H1 (cell line): ENCODE results near the gene NMNAT3. TPM values are rescaled to one million over a fixed set of nuclear protein-coding genes. Genes with fewer than 3 reads are reported as not detected.

Source experiments
- CTCF ChIA-PET: fragments of 300-600 bp; sonication (Branson Sonifier 250); formaldehyde crosslinking; loops from one replicate; lab custom pipeline; 2021; ENCODE audit not compliant: partially characterized antibody; lab: Charles Lee
- POLR2A ChIA-PET: fragments of 300-600 bp; sonication (Branson Sonifier 250); formaldehyde crosslinking; loops from one replicate; lab custom pipeline; 2021; ENCODE audit warnings: inconsistent platforms; ENCODE audit not compliant: partially characterized antibody; lab: Charles Lee
- DNase-seq, 2 experiments: peaks; one replicate each; pipeline versions ENCODE4 v3.0.0 to v3.0.0-alpha.2; 2010 to 2022; ENCODE audit warnings: low spot score in 2 of 2, low read depth in 1 of 2, mixed read lengths in 1 of 2
- FAIRE-seq: peaks from 2 replicates; lab custom pipeline; 2011; peaks lifted over from hg19 to GRCh38; lab: Jason Lieb, UNC
- H2AFZ ChIP-seq: 2 replicates; pipeline ENCODE4 v1.8.1; 2012; ENCODE audit warnings: low read length, inconsistent platforms
- H2AK5ac ChIP-seq: 2 replicates; pipeline ENCODE4 v1.6.1; 2013; ENCODE audit warnings: low read depth, low read length
- H2BK120ac ChIP-seq: replicated peaks from 2 replicates; pipeline ENCODE3; 2013; ENCODE audit warnings: low read depth, low read length, inconsistent platforms
- H2BK12ac ChIP-seq: 2 replicates; pipeline ENCODE4 v1.6.1; 2013; ENCODE audit warnings: low read depth, low read length
- H2BK15ac ChIP-seq: 2 replicates; pipeline ENCODE4 v1.6.1; 2013; ENCODE audit warnings: low read length
- H2BK20ac ChIP-seq: 2 replicates; pipeline ENCODE4 v1.6.1; 2013; ENCODE audit warnings: low read length
- H2BK5ac ChIP-seq: 2 replicates; pipeline ENCODE4 v1.6.1; 2013; ENCODE audit warnings: low read depth, low read length
- H3K14ac ChIP-seq: 2 replicates; pipeline ENCODE4 v1.6.1; 2013; ENCODE audit warnings: inconsistent platforms; ENCODE audit not compliant: insufficient read length
- H3K18ac ChIP-seq: 2 replicates; pipeline ENCODE4 v1.6.1; 2013; ENCODE audit warnings: low read length; ENCODE audit errors: extremely low read depth
- H3K23ac ChIP-seq: 2 replicates; pipeline ENCODE4 v1.6.1; 2013; ENCODE audit warnings: inconsistent platforms; ENCODE audit not compliant: insufficient read length
- H3K23me2 ChIP-seq: 2 replicates; pipeline ENCODE4 v1.6.1; 2013; ENCODE audit warnings: low read depth, low read length
- H3K27ac ChIP-seq: 2 replicates; pipeline ENCODE4 v1.6.1; 2011; ENCODE audit warnings: low read depth, low read length, inconsistent platforms
- H3K27me3 ChIP-seq, 4 experiments: replicated peaks in 1 of 4; 1 replicate in 1 of 4; 2 replicates in 3 of 4; pipeline versions ENCODE4 v1.6.1 to v1.8.1; 2011 to 2013; ENCODE audit warnings: low read length in 3 of 4, mild to moderate bottlenecking in 3 of 4, inconsistent platforms in 2 of 4, mixed read lengths in 2 of 4, moderate library complexity in 1 of 4; ENCODE audit not compliant: control insufficient read depth in 3 of 4, insufficient read depth in 3 of 4; ENCODE audit errors: extremely low read depth in 1 of 4
- H3K36me3 ChIP-seq, 4 experiments: 2 replicates each; pipeline versions ENCODE4 v1.6.1 to v1.8.1; 2011 to 2013; ENCODE audit warnings: mild to moderate bottlenecking in 4 of 4, low read length in 3 of 4, moderate library complexity in 2 of 4, control low read depth in 1 of 4, inconsistent platforms in 1 of 4; ENCODE audit not compliant: insufficient read depth in 4 of 4, control insufficient read depth in 2 of 4
- H3K4ac ChIP-seq: replicated peaks from 2 replicates; pipeline ENCODE3; 2013; ENCODE audit warnings: low read length, low read depth, mixed read lengths, inconsistent platforms; ENCODE audit not compliant: insufficient read length
- H3K4me1 ChIP-seq, 4 experiments: replicated peaks in 1 of 4; 1 replicate in 1 of 4; 2 replicates in 3 of 4; pipeline versions ENCODE4 v1.6.1 to v1.8.1; 2011 to 2013; ENCODE audit warnings: low read length in 3 of 4, inconsistent platforms in 2 of 4, mixed read lengths in 1 of 4; ENCODE audit not compliant: insufficient read depth in 4 of 4, control insufficient read depth in 3 of 4
- H3K4me2 ChIP-seq, 2 experiments: 2 replicates each; pipeline versions ENCODE4 v1.6.1 to v1.8.1; 2011 to 2013; ENCODE audit warnings: low read depth in 2 of 2, low read length in 2 of 2, control low read depth in 1 of 2, inconsistent platforms in 1 of 2, mild to moderate bottlenecking in 1 of 2; ENCODE audit not compliant: insufficient read depth in 1 of 2
- H3K4me3 ChIP-seq, 4 experiments: fragments of 200-600, 300-600 bp in 1 of 4; sonication (generic), shearing (Covaris generic), sonication (Bioruptor Twin) in 1 of 4; 2 replicates each; pipeline versions ENCODE4 v1.5.1 to v1.8.1; 2011 to 2016; ENCODE audit warnings: low read length in 4 of 4, low read depth in 3 of 4, control low read depth in 2 of 4, inconsistent platforms in 2 of 4, mild to moderate bottlenecking in 2 of 4, mixed read lengths in 1 of 4, moderate library complexity in 1 of 4; ENCODE audit not compliant: insufficient read depth in 2 of 4; ENCODE audit errors: extremely low read depth in 1 of 4
- H3K56ac ChIP-seq: replicated peaks from 2 replicates; pipeline ENCODE3; 2013; ENCODE audit warnings: low read depth, mild to moderate bottlenecking, mixed read lengths, low read length, inconsistent platforms; ENCODE audit not compliant: insufficient read length
- H3K79me1 ChIP-seq: 2 replicates; pipeline ENCODE4 v1.6.1; 2013; ENCODE audit warnings: low read depth, low read length, control low read depth
- H3K79me2 ChIP-seq, 2 experiments: 2 replicates each; pipeline versions ENCODE4 v1.6.1 to v1.8.1; 2012 to 2013; ENCODE audit warnings: low read length in 2 of 2, mild to moderate bottlenecking in 2 of 2, inconsistent platforms in 1 of 2; ENCODE audit not compliant: insufficient read depth in 2 of 2, control insufficient read depth in 1 of 2
- H3K9ac ChIP-seq, 4 experiments: replicated peaks in 1 of 4; 1 replicate in 1 of 4; 2 replicates in 3 of 4; pipeline versions ENCODE4 v1.6.1 to v1.8.1; 2011 to 2013; ENCODE audit warnings: low read depth in 3 of 4, low read length in 3 of 4, control low read depth in 2 of 4, mild to moderate bottlenecking in 2 of 4, moderate library complexity in 2 of 4, inconsistent platforms in 1 of 4; ENCODE audit errors: extremely low read depth in 1 of 4
- H3K9me3 ChIP-seq, 2 experiments: 2 replicates each; pipeline versions ENCODE4 v1.6.1 to v1.8.1; 2012 to 2013; ENCODE audit warnings: mild to moderate bottlenecking in 2 of 2, moderate library complexity in 2 of 2, control low read depth in 1 of 2, inconsistent platforms in 1 of 2, low read depth in 1 of 2, low read length in 1 of 2, mixed read lengths in 1 of 2; ENCODE audit not compliant: insufficient read depth in 2 of 2
- H4K20me1 ChIP-seq, 2 experiments: replicated peaks in 1 of 2; 2 replicates each; pipeline versions ENCODE3 to v1.8.1; 2011 to 2013; ENCODE audit warnings: inconsistent platforms in 2 of 2, low read length in 2 of 2, mild to moderate bottlenecking in 1 of 2; ENCODE audit not compliant: insufficient read depth in 2 of 2, control insufficient read depth in 1 of 2
- H4K5ac ChIP-seq: 2 replicates; pipeline ENCODE4 v1.6.1; 2013; ENCODE audit warnings: low read length, low read depth, mixed read lengths, inconsistent platforms; ENCODE audit not compliant: insufficient read length
- H4K8ac ChIP-seq: 2 replicates; pipeline ENCODE4 v1.8.0; 2013; ENCODE audit warnings: mild to moderate bottlenecking, moderate library complexity, low read length, inconsistent platforms; ENCODE audit not compliant: insufficient read depth; ENCODE audit errors: extremely low read depth
- H4K91ac ChIP-seq: replicated peaks from 2 replicates; pipeline ENCODE3; 2013; ENCODE audit warnings: low read length, mixed read lengths, inconsistent platforms; ENCODE audit not compliant: insufficient read length
- BACH1 ChIP-seq: IDR thresholded peaks from 2 replicates; pipeline ENCODE4 v1.6.1; 2012; ENCODE audit warnings: low read length, improper control_type of control experiment
- CBX5 ChIP-seq: fragments of 300-800, 300-1000 bp; sonication (generic); IDR thresholded peaks from 2 replicates; pipeline ENCODE4 v1.7.1; 2016; ENCODE audit warnings: antibody characterized with exemption, low read length, low read depth
- CBX8 ChIP-seq: fragments of 300-800, 300-1000 bp; sonication (generic); IDR thresholded peaks from 2 replicates; pipeline ENCODE4 v1.7.1; 2016; ENCODE audit warnings: low read depth, low read length, borderline replicate concordance
- EP300 ChIP-seq, 2 experiments: IDR thresholded peaks; 1 replicate in 1 of 2; 2 replicates in 1 of 2; pipeline ENCODE4 v1.6.1; 2011 to 2012; ENCODE audit warnings: low read depth in 2 of 2, low read length in 2 of 2, mild to moderate bottlenecking in 2 of 2, borderline replicate concordance in 1 of 2, inconsistent platforms in 1 of 2, moderate library complexity in 1 of 2
- POLR2A ChIP-seq, 2 experiments: IDR thresholded peaks; 1 replicate in 1 of 2; 2 replicates in 1 of 2; pipeline ENCODE4 v1.6.1; 2011; ENCODE audit warnings: low read depth in 2 of 2, low read length in 2 of 2, mild to moderate bottlenecking in 2 of 2; ENCODE audit errors: control extremely low read depth in 1 of 2
- SIX5 ChIP-seq: IDR thresholded peaks from 2 replicates; pipeline ENCODE4 v1.6.1; 2011; ENCODE audit warnings: mild to moderate bottlenecking, low read depth, low read length
- SUZ12 ChIP-seq: fragments of 200-600 bp; sonication (generic); IDR thresholded peaks from 2 replicates; pipeline ENCODE4 v1.6.1; 2012; ENCODE audit warnings: mild to moderate bottlenecking, inconsistent platforms, low read length, moderate library complexity, mixed read lengths
- TAF1 ChIP-seq: IDR thresholded peaks from 2 replicates; pipeline ENCODE4 v1.6.1; 2011; ENCODE audit warnings: mild to moderate bottlenecking, low read depth, low read length
- TBP ChIP-seq: IDR thresholded peaks from 2 replicates; pipeline ENCODE4 v1.6.1; 2011; ENCODE audit warnings: low read depth, low read length, improper control_type of control experiment
- WGBS, 2 experiments: shearing (Covaris generic) in 1 of 2; methylation state at CpG; one replicate each; pipeline versions ENCODE4 v1.1.6 to v1.1.7; 2013 to 2015; ENCODE audit warnings: low lambda C conversion rate in 2 of 2, mixed read lengths in 2 of 2, inconsistent platforms in 1 of 2, low coverage in 1 of 2, missing lambda C conversion rate in 1 of 2; ENCODE audit not compliant: insufficient replicate concordance in 2 of 2, insufficient coverage in 1 of 2, insufficient read length in 1 of 2; ENCODE audit errors: extremely low coverage in 1 of 2, missing lambda C conversion rate in 1 of 2; 5-methylcytosine and 5-hydroxymethylcytosine counted together
- polyA plus RNA-seq, 7 experiments: library from polyadenylated mRNA; depleted of rRNA in 3 of 7; stranded (reverse) in 5 of 7; unstranded in 2 of 7; fragments of >200 nt in 5 of 7; fragments of 200-250 nt in 2 of 7; gene quantifications; 1 replicate in 5 of 7; 2 replicates in 1 of 7; 4 replicates in 1 of 7; pipeline versions ENCODE4 v1.2.1 to v1.2.3, GENCODE V29; 2011 to 2013; ENCODE audit warnings: missing spikeins in 2 of 7, mixed read lengths in 2 of 7
- total RNA-seq: library from RNA; stranded (reverse); fragmentation: NEBNext Ultra II Directional; extraction: Animal tissue kit (Norgen Biotek cat#: 25700); gene quantifications from 2 replicates; pipeline ENCODE4 v1.2.1, GENCODE V29; 2021

The NMNAT3 gene
- total and polyA plus RNA-seq, 2 of the 8 experiments (the other 6 are each of a cell fraction or from before 2014, with no cell fraction given): 4.2 to 4.3 TPM

GRCh38 chr3:139636511-139636910, 41.3 kb downstream of the NMNAT3 start:
- H2BK15ac ChIP-seq: no peak overlapping the region
- H4K91ac ChIP-seq: no peak overlapping the region
- FAIRE-seq: no peak
- no peaks in the 10 kb centered on the region for H3K36me3 ChIP-seq
- H3K4me3 ChIP-seq: no peak overlapping the region
- H3K9me3 ChIP-seq: no peaks in the 10 kb centered on the region
- H3K27me3 ChIP-seq: no peaks in the 10 kb centered on the region
- H3K4me2 ChIP-seq: no peak overlapping the region
- POLR2A ChIA-PET: no interaction called here
- TF ChIP-seq CBX8: no peak
- TF ChIP-seq BACH1: no peak
- TF ChIP-seq TBP: no peak
- TF ChIP-seq EP300 (IDR thresholded peaks at IDR 0.05; ENCODE audit: borderline replicate concordance in 1 of 2, low read depth in 2 of 2, low read length in 2 of 2): no peak
- no peak for TF ChIP-seq SIX5
- no peak for TF ChIP-seq TAF1
- TF ChIP-seq SUZ12: no peak
- no peak for TF ChIP-seq CBX5
- TF ChIP-seq POLR2A (IDR thresholded peaks at IDR 0.05; ENCODE audit: control extremely low read depth in 1 of 2, low read depth in 2 of 2, low read length in 2 of 2): no peak
- H3K9ac ChIP-seq: no peak overlapping the region
- H3K4ac ChIP-seq: no peak overlapping the region
- 0 out of 2 replicates have a peak, but pooled peaks cover 2% of the 10 kb centered on the region for H3K23me2 ChIP-seq
- H3K23ac ChIP-seq: no peak overlapping the region
- H2AK5ac ChIP-seq: no peak overlapping the region
- H3K27ac ChIP-seq: no peak overlapping the region
- H3K56ac ChIP-seq: no peak overlapping the region
- H2BK120ac ChIP-seq: no peak overlapping the region
- no peak overlapping the region for H2AFZ ChIP-seq
- H4K8ac ChIP-seq: no peak overlapping the region
- no peak overlapping the region for H2BK5ac ChIP-seq
- no peaks in the 10 kb centered on the region for H3K79me1 ChIP-seq
- no peak overlapping the region for H2BK12ac ChIP-seq
- no peak overlapping the region for H2BK20ac ChIP-seq
- peaks cover 0 to 2% of the 10 kb centered on the region in 2 experiments for H4K20me1 ChIP-seq
- no peaks in the 10 kb centered on the region for H3K79me2 ChIP-seq
- no peak overlapping the region for H3K14ac ChIP-seq
- no peak overlapping the region for H3K18ac ChIP-seq
- H3K4me1 ChIP-seq: no peaks in the 10 kb centered on the region; a peak in 1 of 7 replicates
- WGBS, 2 experiments: 88% methylated on average over 2 of the region's 2 CpGs; no CpG with 5 or more reads in 1 of the 2 experiments
- DNase-seq: no peak
- no peak overlapping the region for H4K5ac ChIP-seq
- CTCF ChIA-PET: interaction anchor here (1.0 to 2.1 kb wide), 2 partner anchors 10 to 48 kb away, joined by 3 to 7 read pairs; no protein-coding TSS in a partner anchor
